BJ (cell line): ENCODE measurements around the gene SSH3. TPM values are rescaled to one million over a fixed set of nuclear protein-coding genes. Genes with fewer than 3 reads are reported as not detected.

Source experiments
- CTCF ChIA-PET: fragments of 350-600 bp; formaldehyde crosslinking; extraction: SDS; loops from one replicate; lab custom pipeline; 2021; ENCODE audit warnings: antibody characterized with exemption, inconsistent platforms; lab: Yijun Ruan, JAX
- POLR2A ChIA-PET: fragments of 300-600 bp; sonication (Branson Sonifier 250); formaldehyde crosslinking; extraction: SDS; loops from one replicate; lab custom pipeline; 2021; ENCODE audit warnings: antibody characterized with exemption; lab: Charles Lee
- DNase-seq: peaks from one replicate; pipeline ENCODE4 v3.0.0-alpha.2; 2011; ENCODE audit warnings: low read depth
- H3K27me3 ChIP-seq: 2 replicates; pipeline ENCODE4 v1.6.0; 2011; ENCODE audit warnings: low read length; ENCODE audit not compliant: control insufficient read depth, insufficient read depth
- H3K36me3 ChIP-seq: 2 replicates; pipeline ENCODE4 v1.5.1; 2011; ENCODE audit warnings: low read length; ENCODE audit not compliant: control insufficient read depth, insufficient read depth
- H3K4me3 ChIP-seq: 2 replicates; pipeline ENCODE4 v1.5.1; 2011; ENCODE audit warnings: low read depth, mild to moderate bottlenecking, control low read depth, low read length
- CTCF ChIP-seq: IDR thresholded peaks from 2 replicates; pipeline ENCODE4 v1.5.1; 2011; ENCODE audit warnings: low read depth, mild to moderate bottlenecking, control low read depth, inconsistent platforms, low read length, moderate library complexity; ENCODE audit not compliant: insufficient read depth
- polyA plus RNA-seq: library from polyadenylated mRNA; depleted of rRNA; stranded (reverse); fragments of >200 nt; gene quantifications from 2 replicates; pipeline ENCODE4 v1.2.3, GENCODE V29; 2011

Gene SSH3
- polyA plus RNA-seq, 1 experiment = 22.1 TPM

- H3K27me3 ChIP-seq = no peaks in the 10 kb centered on the region
- H3K36me3 ChIP-seq = peaks cover 34% of the 10 kb centered on the region
- CTCF ChIA-PET = no interaction called here
- POLR2A ChIA-PET = no interaction called here
- no peak overlapping the region for H3K4me3 ChIP-seq
- no peak for TF ChIP-seq CTCF
- no peak for DNase-seq
Measured at GRCh38 chr11:67299471-67300191, 3.7 kb upstream of the SSH3 start.

GRCh38 chr11:67300256-67300755 is 3.0 kb upstream of the SSH3 start:
- CTCF ChIA-PET = interaction anchor here (0.8 to 1.0 kb wide), 2 partner anchors 38 to 219 kb away, joined by 3 to 4 read pairs; no protein-coding TSS in a partner anchor
- no peak for DNase-seq
- TF ChIP-seq CTCF = no peak
- no peaks in the 10 kb centered on the region for H3K27me3 ChIP-seq
- no peak overlapping the region for H3K4me3 ChIP-seq
- H3K36me3 ChIP-seq = peaks cover 33% of the 10 kb centered on the region
- POLR2A ChIA-PET = no interaction called here

- no peak for DNase-seq
- TF ChIP-seq CTCF = no peak
- ChIA-PET CTCF (interaction anchor here (0.8 to 1.0 kb wide), 2 partner anchors 39 to 220 kb away, joined by 3 to 4 read pairs; no protein-coding TSS in a partner anchor), POLR2A (no interaction called here)
- no peaks in the 10 kb centered on the region for H3K27me3 ChIP-seq
- peaks cover 33% of the 10 kb centered on the region for H3K36me3 ChIP-seq
- no peak overlapping the region for H3K4me3 ChIP-seq
Measured at GRCh38 chr11:67300756-67301312, 2.5 kb upstream of the SSH3 start.

- no peak overlapping the region for H3K4me3 ChIP-seq
- no peak for TF ChIP-seq CTCF
- H3K36me3 ChIP-seq = peaks cover 33% of the 10 kb centered on the region
- DNase-seq = no peak
- H3K27me3 ChIP-seq = no peaks in the 10 kb centered on the region
- ChIA-PET POLR2A (no interaction called here), CTCF (interaction anchor here (0.6 to 1.0 kb wide), 3 partner anchors 7 to 219 kb away, joined by 3 read pairs; no protein-coding TSS in a partner anchor)
Measured at GRCh38 chr11:67301313-67301921, 1.9 kb upstream of the SSH3 start.
